ENCODE measurements around the gene MYPN. TPM values are rescaled to one million over a fixed set of nuclear protein-coding genes. Genes with fewer than 3 reads are reported as not detected.

MYPN gene
- total RNA-seq, 1 experiment from 2014 or later: 0.37 TPM

- H3K4me1 Mint-ChIP-seq (ENCODE audit: insufficient read depth, unreplicated experiment): no peaks in the 10 kb centered on the region
- DNase-seq (ENCODE audit: unreplicated experiment): no peak
- no peaks in the 10 kb centered on the region for H3K27me3 Mint-ChIP-seq (ENCODE audit: insufficient read depth, unreplicated experiment)
- intact Hi-C loops (cut with micrococcal nuclease): no loop called here
- no peaks in the 10 kb centered on the region for H3K36me3 Mint-ChIP-seq (ENCODE audit: insufficient read depth, unreplicated experiment)
- TF ChIP-seq CTCF (IDR thresholded peaks at IDR 0.05; ENCODE audit: unreplicated experiment): no peak
- ChIA-PET CTCF (interaction anchor here (1.9 kb wide), 1 partner anchor 8 kb away, joined by 6 read pairs; no protein-coding TSS in a partner anchor), POLR2A (interaction anchor here (0.5 to 1.5 kb wide), 2 partner anchors 55 to 81 kb away, joined by 3 read pairs; no protein-coding TSS in a partner anchor)
- no TSS peak for BruUV-seq (replicated peaks)
- no peak overlapping the region for H3K4me3 Mint-ChIP-seq (ENCODE audit: unreplicated experiment)
- no peak overlapping the region for H3K27ac Mint-ChIP-seq (ENCODE audit: low read depth, unreplicated experiment)
- no peaks in the 10 kb centered on the region for H3K9me3 Mint-ChIP-seq (ENCODE audit: unreplicated experiment)
Measured at GRCh38 chr10:68163735-68164134, 54.4 kb downstream of the MYPN start.

GRCh38 chr10:68165643-68166042, 56.4 kb downstream of the MYPN start:
- H3K27ac Mint-ChIP-seq (ENCODE audit: low read depth, unreplicated experiment): no peak overlapping the region
- no peak for DNase-seq (ENCODE audit: unreplicated experiment)
- ChIA-PET CTCF (interaction anchor here (1.4 to 1.9 kb wide), 3 partner anchors 8 to 10 kb away, joined by 6 to 8 read pairs (median 7); no protein-coding TSS in a partner anchor), POLR2A (interaction anchor here (0.7 kb wide), 1 partner anchor 138 kb away, joined by 3 read pairs; no protein-coding TSS in a partner anchor)
- no peaks in the 10 kb centered on the region for H3K27me3 Mint-ChIP-seq (ENCODE audit: insufficient read depth, unreplicated experiment)
- BruUV-seq (replicated peaks): no TSS peak
- no peak for TF ChIP-seq CTCF (IDR thresholded peaks at IDR 0.05; ENCODE audit: unreplicated experiment)
- no peaks in the 10 kb centered on the region for H3K9me3 Mint-ChIP-seq (ENCODE audit: unreplicated experiment)
- H3K4me3 Mint-ChIP-seq (ENCODE audit: unreplicated experiment): no peak overlapping the region
- intact Hi-C loops (cut with micrococcal nuclease): no loop called here
- no peaks in the 10 kb centered on the region for H3K4me1 Mint-ChIP-seq (ENCODE audit: insufficient read depth, unreplicated experiment)
- H3K36me3 Mint-ChIP-seq (ENCODE audit: insufficient read depth, unreplicated experiment): no peaks in the 10 kb centered on the region

- no peak overlapping the region for H3K27ac Mint-ChIP-seq (ENCODE audit: low read depth, unreplicated experiment)
- intact Hi-C loops (cut with micrococcal nuclease): no loop called here
- no peak for TF ChIP-seq CTCF (IDR thresholded peaks at IDR 0.05; ENCODE audit: unreplicated experiment)
- H3K4me3 Mint-ChIP-seq (ENCODE audit: unreplicated experiment): no peak overlapping the region
- no TSS peak for BruUV-seq (replicated peaks)
- DNase-seq (ENCODE audit: unreplicated experiment): no peak
- no peaks in the 10 kb centered on the region for H3K4me1 Mint-ChIP-seq (ENCODE audit: insufficient read depth, unreplicated experiment)
- H3K36me3 Mint-ChIP-seq (ENCODE audit: insufficient read depth, unreplicated experiment): no peaks in the 10 kb centered on the region
- no peaks in the 10 kb centered on the region for H3K9me3 Mint-ChIP-seq (ENCODE audit: unreplicated experiment)
- ChIA-PET CTCF (interaction anchor here (0.7 to 1.8 kb wide), 3 partner anchors 10 to 19 kb away, joined by 4 to 8 read pairs (median 7); no protein-coding TSS in a partner anchor), POLR2A (interaction anchor here (0.7 kb wide), 1 partner anchor 163 kb away, joined by 3 read pairs; no protein-coding TSS in a partner anchor)
- no peaks in the 10 kb centered on the region for H3K27me3 Mint-ChIP-seq (ENCODE audit: insufficient read depth, unreplicated experiment)
Measured at GRCh38 chr10:68166871-68167585, 57.7 kb downstream of the MYPN start.

- POLR2A ChIA-PET: no interaction called here
- CTCF ChIA-PET: interaction anchor here (0.5 kb wide), 1 partner anchor 674 kb away, joined by 5 read pairs; no protein-coding TSS in a partner anchor
- no peak overlapping the region for H3K27ac Mint-ChIP-seq (ENCODE audit: low read depth, unreplicated experiment)
- H3K36me3 Mint-ChIP-seq (ENCODE audit: insufficient read depth, unreplicated experiment): no peaks in the 10 kb centered on the region
- no peak for TF ChIP-seq CTCF (IDR thresholded peaks at IDR 0.05; ENCODE audit: unreplicated experiment)
- H3K4me3 Mint-ChIP-seq (ENCODE audit: unreplicated experiment): no peak overlapping the region
- H3K4me1 Mint-ChIP-seq (ENCODE audit: insufficient read depth, unreplicated experiment): no peaks in the 10 kb centered on the region
- no peaks in the 10 kb centered on the region for H3K27me3 Mint-ChIP-seq (ENCODE audit: insufficient read depth, unreplicated experiment)
- no peak for DNase-seq (ENCODE audit: unreplicated experiment)
- H3K9me3 Mint-ChIP-seq (ENCODE audit: unreplicated experiment): no peaks in the 10 kb centered on the region
- intact Hi-C loops (cut with micrococcal nuclease): no loop called here
- no TSS peak for BruUV-seq (replicated peaks)
Measured at GRCh38 chr10:68167586-68168189, 58.4 kb downstream of the MYPN start.

Data from MCF 10A (cell line).